Esophagus squamous epithelium (tissue), 4 donors: ENCODE results near the gene MEPE.

Experiments used
- POLR2A ChIP-seq, 4 donors: fragments of 450-650 bp; IDR thresholded peaks; one replicate each; pipeline ENCODE4 v1.6.1; 2017; ENCODE audit warnings: antibody characterized with exemption in 4 of 4, mild to moderate bottlenecking in 4 of 4, moderate library complexity in 3 of 4
- TF ChIP-seq, protein P1 (sequence below), 6 experiments: fragments of 450-650 bp in 4 of 6; fragments of 200-600 bp in 2 of 6; sonication (generic) in 2 of 6; IDR thresholded peaks; one replicate each; pipeline ENCODE4 v1.5.1; 2016 to 2019; ENCODE audit warnings: antibody characterized with exemption in 6 of 6, mild to moderate bottlenecking in 4 of 6, moderate library complexity in 4 of 6

GRCh38 chr4:87880106-87880505 lies 47.3 kb downstream of the MEPE start:
- TF ChIP-seq, protein P1, sequence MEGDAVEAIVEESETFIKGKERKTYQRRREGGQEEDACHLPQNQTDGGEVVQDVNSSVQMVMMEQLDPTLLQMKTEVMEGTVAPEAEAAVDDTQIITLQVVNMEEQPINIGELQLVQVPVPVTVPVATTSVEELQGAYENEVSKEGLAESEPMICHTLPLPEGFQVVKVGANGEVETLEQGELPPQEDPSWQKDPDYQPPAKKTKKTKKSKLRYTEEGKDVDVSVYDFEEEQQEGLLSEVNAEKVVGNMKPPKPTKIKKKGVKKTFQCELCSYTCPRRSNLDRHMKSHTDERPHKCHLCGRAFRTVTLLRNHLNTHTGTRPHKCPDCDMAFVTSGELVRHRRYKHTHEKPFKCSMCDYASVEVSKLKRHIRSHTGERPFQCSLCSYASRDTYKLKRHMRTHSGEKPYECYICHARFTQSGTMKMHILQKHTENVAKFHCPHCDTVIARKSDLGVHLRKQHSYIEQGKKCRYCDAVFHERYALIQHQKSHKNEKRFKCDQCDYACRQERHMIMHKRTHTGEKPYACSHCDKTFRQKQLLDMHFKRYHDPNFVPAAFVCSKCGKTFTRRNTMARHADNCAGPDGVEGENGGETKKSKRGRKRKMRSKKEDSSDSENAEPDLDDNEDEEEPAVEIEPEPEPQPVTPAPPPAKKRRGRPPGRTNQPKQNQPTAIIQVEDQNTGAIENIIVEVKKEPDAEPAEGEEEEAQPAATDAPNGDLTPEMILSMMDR (IDR thresholded peaks at IDR 0.05), result no peak
- no peak for TF ChIP-seq POLR2A (IDR thresholded peaks at IDR 0.05)
